Epidermal melanocyte (primary cell): ENCODE results near the gene GCFC2.

Experiments
- DNase-seq: peaks from one replicate; pipeline ENCODE4 v3.0.0; 2011; ENCODE audit warnings: low spot score; ENCODE audit not compliant: insufficient read length

Gene GCFC2

DNA sequence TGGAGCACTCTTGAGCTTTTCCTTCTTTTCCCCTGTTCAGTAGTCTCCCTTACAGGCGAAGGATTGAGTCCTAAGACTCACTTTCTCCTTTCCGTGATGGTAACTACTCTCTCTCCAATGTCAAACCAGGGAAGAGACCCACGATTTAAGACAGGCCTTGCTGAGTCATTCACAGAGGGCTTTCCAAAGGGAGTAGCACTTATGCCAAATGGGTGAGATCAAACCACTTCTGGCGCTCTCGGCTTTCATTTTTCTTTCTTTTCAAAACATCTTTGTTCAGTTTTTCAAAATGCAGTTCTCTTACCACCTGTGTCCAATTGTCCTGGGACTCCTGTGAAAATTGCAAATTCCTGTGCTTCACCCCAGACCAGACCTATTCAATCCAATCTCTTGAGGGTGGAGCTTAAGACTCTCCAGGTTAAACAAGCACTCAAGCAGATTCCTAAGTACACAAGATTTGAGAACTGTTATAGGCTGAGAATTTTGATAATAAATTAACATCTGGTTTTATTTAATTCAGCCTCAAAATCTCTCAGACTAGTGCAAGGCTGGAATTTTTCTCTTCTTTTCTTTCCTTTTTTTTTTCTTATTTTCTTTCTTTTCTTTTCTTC lies 78.5 kb downstream of the GCFC2 start:
- DNase-seq = no peak

DNA sequence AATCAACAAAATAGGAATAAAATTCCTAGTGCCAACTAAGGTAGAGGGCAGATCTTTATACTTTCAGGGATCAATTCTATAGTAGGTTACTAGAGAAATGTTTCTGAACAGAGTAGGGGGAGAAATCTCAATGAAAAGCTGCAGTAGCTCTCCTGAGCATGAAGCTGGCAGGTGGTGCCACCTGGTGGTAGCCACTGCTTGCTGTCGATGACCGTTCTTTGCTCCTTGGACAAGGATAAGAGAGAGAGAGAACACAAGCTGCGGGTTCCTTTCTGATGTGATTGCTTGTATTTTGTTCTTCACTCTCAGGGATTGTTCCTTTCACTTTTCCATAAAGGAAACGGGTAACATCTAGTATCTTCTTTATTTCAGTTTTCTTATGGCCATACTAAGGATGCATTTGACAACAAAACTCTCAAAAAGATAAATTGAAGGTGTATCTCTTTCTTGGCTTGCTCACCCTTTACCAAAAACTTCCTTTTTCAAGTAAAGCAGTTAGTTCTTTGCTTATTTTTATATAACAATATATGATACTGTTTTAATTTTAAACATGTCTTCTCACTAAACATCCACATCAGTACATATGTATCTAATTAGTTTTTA lies 82.7 kb downstream of the GCFC2 start:
- DNase-seq = peak; percentile 63

DNA sequence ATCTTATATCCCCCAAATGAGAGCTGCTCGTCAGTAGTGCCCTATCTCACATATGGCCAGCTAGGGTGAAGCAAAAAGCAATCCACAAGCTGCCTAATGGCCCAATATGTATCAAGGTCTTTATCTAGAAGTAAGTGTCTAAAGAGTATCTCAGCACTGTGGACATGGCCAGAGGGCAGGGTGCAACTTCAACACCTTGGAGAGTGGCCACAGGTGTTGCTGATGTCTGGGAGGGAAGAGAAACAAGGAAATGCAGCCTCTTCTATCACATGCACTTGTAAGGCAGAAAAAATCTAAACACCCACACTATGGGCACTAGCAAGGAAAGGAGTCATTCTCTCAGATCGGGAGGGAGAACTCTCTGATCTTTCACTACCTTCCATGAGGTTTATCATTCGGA lies 87.8 kb downstream of the GCFC2 start:
- DNase-seq = no peak

DNA sequence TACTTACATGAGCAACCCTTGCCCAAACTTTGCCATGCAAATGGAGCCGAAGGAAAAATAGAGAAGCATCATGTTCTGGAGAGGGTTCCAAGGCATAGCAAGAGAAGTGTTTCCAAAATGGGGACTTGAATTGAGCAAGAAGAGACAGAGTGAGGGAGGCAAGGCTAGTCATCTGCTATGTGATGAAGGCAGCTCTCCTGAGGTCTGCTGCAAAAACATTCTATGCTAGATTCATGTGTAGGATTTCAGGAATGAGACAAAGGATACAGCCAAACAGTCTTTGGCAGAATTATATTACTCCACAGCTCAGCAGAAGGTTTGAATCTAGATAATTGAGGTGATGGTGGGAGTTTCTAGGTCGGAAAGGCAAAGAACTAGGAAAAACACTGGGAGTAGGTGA lies 88.2 kb downstream of the GCFC2 start:
- no peak for DNase-seq

DNA sequence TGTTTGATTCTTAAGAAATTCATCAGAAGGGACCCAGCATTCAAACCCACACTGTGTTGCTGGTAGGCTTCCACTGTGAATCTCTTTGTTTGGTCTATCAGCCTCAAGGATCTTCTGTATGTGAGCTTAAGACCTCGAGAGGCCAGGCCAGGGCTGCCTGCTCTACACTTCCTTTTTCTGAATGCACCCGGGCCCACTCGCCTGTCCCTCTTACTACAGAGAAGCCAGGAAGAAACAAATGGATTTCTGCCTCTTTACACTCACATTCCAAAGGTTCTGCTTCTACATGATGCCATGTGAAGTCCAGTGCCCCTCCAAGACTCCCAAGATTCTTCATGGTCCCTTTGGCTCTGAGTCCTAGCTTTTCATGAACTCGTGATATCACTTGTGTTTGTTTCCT lies 89.5 kb downstream of the GCFC2 start:
- no peak for DNase-seq

DNA sequence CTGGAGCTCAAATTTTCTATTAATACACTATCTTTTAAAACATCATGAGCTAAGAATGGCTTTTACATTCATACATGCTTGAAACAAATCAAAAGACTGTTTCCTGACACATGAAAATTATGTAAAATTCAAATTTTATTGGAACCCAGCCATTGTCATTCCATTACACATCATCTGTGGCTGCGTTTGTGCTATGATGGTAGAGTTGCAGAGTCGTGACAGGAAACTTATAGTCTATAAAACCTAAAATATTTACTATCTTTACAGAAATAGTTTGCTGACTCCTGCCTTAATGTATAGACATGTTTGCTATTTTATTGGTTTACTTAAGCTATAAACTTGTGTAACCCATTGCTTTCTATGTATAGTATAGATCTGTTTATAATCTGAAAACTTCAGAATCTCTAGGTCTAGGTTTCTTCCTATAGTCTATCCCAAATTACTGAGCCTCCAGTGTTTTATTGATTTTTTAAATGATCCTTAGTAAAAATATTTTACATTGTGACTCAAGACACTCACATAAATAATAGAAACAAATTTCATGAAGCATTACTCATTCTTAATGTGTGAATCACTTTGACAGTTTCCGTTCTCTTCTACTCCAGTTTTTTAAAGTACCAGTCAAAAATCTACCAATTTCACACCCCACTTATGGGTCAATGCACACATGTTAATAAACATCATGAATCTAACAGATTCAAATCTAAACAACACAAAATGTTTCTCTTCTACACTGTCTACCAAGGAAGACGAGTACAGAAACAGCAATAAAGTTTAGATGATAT lies 90.6 kb downstream of the GCFC2 start:
- DNase-seq = no peak

DNA sequence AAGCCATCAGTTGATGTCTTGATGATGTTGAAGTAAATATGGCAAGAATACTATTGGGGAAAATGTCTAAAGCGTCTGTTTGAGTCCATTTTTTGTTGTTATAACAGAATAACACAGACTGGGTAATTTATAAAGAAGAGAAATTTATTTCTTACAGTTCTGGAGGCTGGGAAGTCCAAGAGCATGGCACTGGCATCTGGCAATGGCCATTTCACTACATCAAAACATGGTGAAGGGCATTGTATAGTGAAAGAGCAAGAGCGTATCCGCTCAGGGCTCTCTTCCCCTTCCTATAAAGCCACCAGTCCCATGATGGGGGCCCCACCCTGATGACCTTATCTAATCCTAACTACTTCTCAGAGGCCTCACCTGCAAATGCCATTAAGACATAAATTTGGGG lies 93.8 kb downstream of the GCFC2 start:
- DNase-seq = no peak

DNA sequence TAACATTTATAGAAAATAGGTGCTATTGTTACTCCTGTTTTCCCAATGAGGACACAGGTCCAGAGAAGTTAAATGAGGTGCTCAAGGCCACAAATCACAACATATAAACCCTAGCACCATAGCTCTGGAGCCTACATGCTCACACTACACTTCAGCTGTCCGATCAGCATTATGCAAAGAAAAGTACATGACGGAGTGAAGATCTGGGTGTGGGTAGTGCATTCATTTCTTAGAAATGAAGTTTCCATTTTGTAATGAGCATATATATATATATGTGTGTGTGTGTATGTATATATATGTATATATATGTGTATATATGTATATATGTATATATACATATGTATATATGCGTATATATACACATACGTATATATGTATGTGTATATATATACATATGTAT lies 94.3 kb downstream of the GCFC2 start:
- no peak for DNase-seq

DNA sequence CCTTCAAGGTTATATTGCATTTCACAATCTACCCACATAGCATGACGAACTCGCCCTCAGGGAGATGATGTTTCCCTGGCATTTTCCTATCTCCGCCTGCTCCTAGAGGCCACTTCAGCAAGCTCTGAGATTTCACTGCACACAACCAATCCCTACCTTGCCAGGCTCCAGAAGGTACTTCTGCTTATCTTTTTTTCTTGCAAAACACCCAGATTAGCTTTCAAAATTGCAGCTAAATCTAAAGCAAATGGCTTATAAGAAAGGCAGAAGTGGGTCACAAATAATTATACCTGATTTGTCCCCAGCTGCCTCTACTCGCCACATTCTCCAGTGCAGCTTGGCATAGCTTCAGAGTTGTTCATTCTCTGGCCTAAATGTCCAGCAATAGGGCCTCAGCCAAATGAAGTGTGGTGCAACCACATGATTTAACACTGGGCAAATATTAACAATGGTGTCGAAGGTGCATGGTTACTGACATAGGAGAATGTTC lies 96.5 kb downstream of the GCFC2 start:
- no peak for DNase-seq

DNA sequence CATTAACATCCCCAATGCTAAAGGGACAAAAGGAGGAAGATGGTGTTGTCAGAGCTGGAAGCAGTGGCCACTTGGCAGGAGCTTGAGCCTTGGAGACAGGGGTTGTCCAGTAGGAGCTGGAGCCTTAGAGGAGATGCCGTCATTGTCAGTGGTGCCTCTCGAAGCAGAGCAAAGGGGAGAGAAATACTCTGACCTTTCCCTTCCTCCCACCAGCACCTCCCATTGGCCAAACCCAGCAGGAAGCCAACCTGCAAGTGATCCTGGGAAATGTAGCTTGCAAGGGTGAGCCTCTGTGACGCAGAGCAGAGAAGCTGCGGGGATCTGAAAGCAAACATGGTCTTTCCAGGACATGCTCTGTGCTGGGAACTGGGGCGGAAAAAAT lies 97.9 kb downstream of the GCFC2 start:
- no peak for DNase-seq
